GM13976 (cell line): ENCODE results near the gene RHOJ.
A peak's percentile ranks its signal among the peaks of the same experiment; 100 is the strongest.
"Not testable (repeated sequence)": the region's sequence is repeated elsewhere in the genome, so short reads cannot be mapped to it uniquely, and the experiment has no call there.

Source experiments
- DNase-seq: peaks from one replicate; pipeline ENCODE4 v3.0.0; 2012; ENCODE audit warnings: low spot score
- CTCF ChIP-seq: IDR thresholded peaks from 2 replicates; pipeline ENCODE4 v1.5.1; 2012; ENCODE audit warnings: borderline replicate concordance, mild to moderate bottlenecking; ENCODE audit not compliant: insufficient read depth; ENCODE audit errors: extremely low read depth, missing control alignments, control extremely low read depth
- in situ Hi-C: fragments of 300-500 bp; cut with MboI; formaldehyde crosslinking; loops from one replicate; pipeline ENCODE4 v1.12.0; 2022; ENCODE audit warnings: low sequenced_read_pairs, mixed read lengths, inconsistent platforms; ENCODE audit not compliant: unreplicated experiment

Gene RHOJ

GRCh38 chr14:63273129-63273528 lies 68.9 kb downstream of the RHOJ start:
- DNase-seq, result no peak
- no peak for TF ChIP-seq CTCF
- in situ Hi-C loops, result loop anchor here (10.0 kb wide), 1 partner anchor 1108 kb away; no protein-coding TSS in a partner anchor

- no peak for TF ChIP-seq CTCF
- no peak for DNase-seq
- in situ Hi-C loops, result loop anchor here (10.0 kb wide), 1 partner anchor 1109 kb away; no protein-coding TSS in a partner anchor
These were observed 69.7 kb downstream of the RHOJ start for GRCh38 chr14:63273717-63274655.

GRCh38 chr14:63275611-63276010 lies 71.4 kb downstream of the RHOJ start:
- no peak for TF ChIP-seq CTCF
- in situ Hi-C loops, result loop anchor here (10.0 kb wide), 1 partner anchor 1111 kb away; no protein-coding TSS in a partner anchor
- no peak for DNase-seq

- DNase-seq, result no peak
- in situ Hi-C loops, result loop anchor here (10.0 kb wide), 1 partner anchor 1111 kb away; no protein-coding TSS in a partner anchor
- TF ChIP-seq CTCF, result no peak
These were observed 71.8 kb downstream of the RHOJ start for GRCh38 chr14:63276016-63276415.

- peak; percentile 80 for TF ChIP-seq CTCF
- in situ Hi-C loops, result loop anchor here (10.0 kb wide), 1 partner anchor 1112 kb away; no protein-coding TSS in a partner anchor
- peak; percentile 59 for DNase-seq
These were observed 72.5 kb downstream of the RHOJ start for GRCh38 chr14:63276492-63277342.

- in situ Hi-C loops, result loop anchor here (10.0 kb wide), 1 partner anchor 1113 kb away; no protein-coding TSS in a partner anchor
- no peak for DNase-seq
- no peak for TF ChIP-seq CTCF
These were observed 73.4 kb downstream of the RHOJ start for GRCh38 chr14:63277591-63278183.

- DNase-seq, result not testable (repeated sequence)
- in situ Hi-C loops, result loop anchor here (10.0 kb wide), 1 partner anchor 1115 kb away; no protein-coding TSS in a partner anchor
These were observed 75.7 kb downstream of the RHOJ start for GRCh38 chr14:63279933-63280332.
